PFSK-1 (cell line): ENCODE results near the gene MSLN.

Experiments used
- FOXP2 ChIP-seq: optimal IDR thresholded peaks from 2 replicates; pipeline ENCODE3; 2011; ENCODE audit warnings: borderline replicate concordance, control low read depth, inconsistent platforms; ENCODE audit not compliant: insufficient read depth; ENCODE audit errors: extremely low read length, extremely low read depth
- POLR2AphosphoS5 ChIP-seq: IDR thresholded peaks from 2 replicates; pipeline ENCODE4 v1.6.1; 2012; ENCODE audit warnings: low read depth, mild to moderate bottlenecking, control low read depth, low read length, moderate library complexity
- REST ChIP-seq, 2 experiments: IDR thresholded peaks; 2 replicates each; pipeline versions ENCODE4 v1.6.1 to v1.8.0; 2011 to 2012; ENCODE audit warnings: low read depth in 2 of 2, low read length in 2 of 2, control low read depth in 1 of 2, inconsistent platforms in 1 of 2, mild to moderate bottlenecking in 1 of 2, moderate library complexity in 1 of 2; ENCODE audit not compliant: insufficient read depth in 1 of 2
- SIN3A ChIP-seq: IDR thresholded peaks from 2 replicates; pipeline ENCODE4 v1.6.1; 2012; ENCODE audit warnings: mild to moderate bottlenecking, low read length, moderate library complexity, borderline replicate concordance; ENCODE audit not compliant: insufficient read depth
- TAF1 ChIP-seq: IDR thresholded peaks from 2 replicates; pipeline ENCODE4 v1.6.1; 2012; ENCODE audit warnings: low read length, control low read depth, borderline replicate concordance; ENCODE audit not compliant: insufficient read depth

MSLN gene

GRCh38 chr16:767743-768235, 7.3 kb downstream of the MSLN start:
- TF ChIP-seq FOXP2 (no peak), POLR2AphosphoS5 (no peak), TAF1 (no peak), SIN3A (no peak), REST (IDR thresholded peaks at IDR 0.05; ENCODE audit: insufficient read depth in 1 of 2, low read depth in 2 of 2, low read length in 2 of 2) (no peak)

GRCh38 chr16:768428-768827, 7.9 kb downstream of the MSLN start:
- TF ChIP-seq TAF1, result no peak
- no peak for TF ChIP-seq SIN3A
- TF ChIP-seq FOXP2, result no peak
- no peak for TF ChIP-seq REST (IDR thresholded peaks at IDR 0.05; ENCODE audit: insufficient read depth in 1 of 2, low read depth in 2 of 2, low read length in 2 of 2)
- TF ChIP-seq POLR2AphosphoS5, result no peak

- TF ChIP-seq FOXP2 (no peak), TAF1 (no peak), POLR2AphosphoS5 (no peak), SIN3A (no peak), REST (IDR thresholded peaks at IDR 0.05; ENCODE audit: insufficient read depth in 1 of 2, low read depth in 2 of 2, low read length in 2 of 2) (no peak)
Measured at GRCh38 chr16:769184-769784, 8.8 kb downstream of the MSLN start.

- TF ChIP-seq POLR2AphosphoS5, result no peak
- TF ChIP-seq TAF1, result no peak
- no peak for TF ChIP-seq FOXP2
- TF ChIP-seq REST (IDR thresholded peaks at IDR 0.05; ENCODE audit: insufficient read depth in 1 of 2, low read depth in 2 of 2, low read length in 2 of 2), result no peak
- no peak for TF ChIP-seq SIN3A
Measured at GRCh38 chr16:769934-770333, 9.4 kb downstream of the MSLN start.
